ENCODE data around the gene DTX1. TPM values are rescaled to one million over a fixed set of nuclear protein-coding genes. Genes with fewer than 3 reads are reported as not detected.

The DTX1 gene
- total RNA-seq, 1 donor from 2014 or later = 1.1 TPM

DNA sequence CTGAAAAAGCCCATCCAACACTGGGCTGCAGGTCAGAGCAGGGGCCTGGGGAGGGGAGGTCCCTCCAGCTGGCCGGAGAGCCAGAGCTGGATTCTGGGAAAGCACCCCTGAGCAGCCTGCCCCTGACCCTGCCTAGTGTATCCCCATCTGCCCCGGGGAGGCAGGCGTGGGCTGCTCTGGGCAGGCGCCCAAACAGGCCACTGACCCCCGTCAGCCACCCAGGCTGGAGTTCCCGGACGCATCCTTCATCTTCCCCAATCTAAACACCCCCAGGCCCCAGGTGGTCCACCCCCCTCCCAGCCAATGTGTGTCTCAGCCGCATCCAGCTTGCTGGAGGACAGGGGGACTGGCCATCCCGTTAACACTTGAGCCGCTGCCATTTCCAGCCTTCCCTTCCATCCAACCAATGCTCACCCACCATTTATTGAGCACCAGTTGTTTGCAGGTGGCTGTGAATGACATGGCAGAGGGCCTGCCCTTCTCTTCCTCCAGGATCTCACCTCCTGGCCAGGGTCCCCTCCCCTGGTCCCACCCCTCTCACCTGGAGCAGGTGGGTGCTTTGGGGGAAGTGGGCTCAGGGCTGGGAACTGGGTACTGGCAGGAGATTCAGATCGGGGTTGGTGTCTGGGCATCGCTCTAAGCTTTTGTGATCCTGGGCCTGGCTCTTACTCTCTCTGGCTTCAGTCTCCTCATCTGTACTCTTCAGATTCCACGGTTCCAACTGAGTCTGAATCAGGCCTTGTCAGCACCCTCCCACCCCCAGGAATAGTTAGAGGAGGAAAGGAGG is 743 bp upstream of the DTX1 start:
- DNase-seq (ENCODE audit: low spot score) = no peak

DNA sequence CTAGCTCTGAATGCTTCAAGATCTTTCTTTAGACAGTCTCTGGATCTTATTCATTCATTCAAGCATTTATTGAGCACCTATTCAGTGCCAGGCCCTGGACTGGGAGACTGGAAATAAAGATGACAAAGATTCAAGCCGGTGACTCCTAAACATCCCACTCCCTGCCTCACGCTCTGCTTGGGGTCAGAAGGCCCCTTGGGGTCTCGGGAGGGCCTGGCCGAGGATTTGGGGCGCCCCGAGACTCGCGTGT is 224 bp upstream of the DTX1 start:
- no peak for DNase-seq (ENCODE audit: low spot score)

DNA sequence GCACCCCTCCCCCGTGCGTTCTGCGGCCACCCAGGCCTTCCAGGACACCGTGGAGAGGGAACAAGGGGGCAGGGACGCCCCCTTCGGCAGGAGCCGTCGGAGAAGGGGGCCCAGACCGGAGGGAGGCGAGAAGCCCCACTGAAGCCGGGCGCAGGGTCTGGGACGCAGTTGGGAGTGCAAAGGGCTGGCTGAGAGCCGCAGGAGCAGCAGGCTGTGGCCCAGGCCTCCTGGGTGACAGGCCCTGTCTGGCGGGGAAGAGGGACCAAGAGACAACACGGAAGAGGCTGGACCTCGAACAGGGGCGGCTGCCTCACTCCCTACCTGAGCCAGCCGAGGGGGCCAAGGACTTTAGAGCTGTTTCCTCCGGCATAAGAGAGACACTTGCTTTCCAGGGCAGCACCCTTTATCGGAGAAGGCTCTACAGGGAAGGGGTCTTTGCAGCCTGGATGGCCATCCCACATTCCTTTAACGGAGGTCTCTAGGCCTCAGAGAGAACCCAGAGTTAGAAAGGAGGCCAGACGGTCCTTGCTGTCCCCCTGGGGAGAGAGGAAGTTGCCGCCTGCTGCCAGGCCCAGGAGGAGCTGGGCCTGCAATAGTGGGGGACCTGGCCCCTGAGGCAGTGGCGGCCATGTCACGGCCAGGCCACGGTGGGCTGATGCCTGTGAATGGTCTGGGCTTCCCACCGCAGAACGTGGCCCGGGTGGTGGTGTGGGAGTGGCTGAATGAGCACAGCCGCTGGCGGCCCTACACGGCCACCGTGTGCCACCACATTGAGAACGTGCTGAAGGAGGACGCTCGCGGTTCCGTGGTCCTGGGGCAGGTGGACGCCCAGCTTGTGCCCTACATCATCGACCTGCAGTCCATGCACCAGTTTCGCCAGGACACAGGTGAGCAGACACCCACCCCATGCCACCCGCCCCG is 1.3 kb downstream of the DTX1 start:
- DNase-seq (ENCODE audit: low spot score) = no peak

DNA sequence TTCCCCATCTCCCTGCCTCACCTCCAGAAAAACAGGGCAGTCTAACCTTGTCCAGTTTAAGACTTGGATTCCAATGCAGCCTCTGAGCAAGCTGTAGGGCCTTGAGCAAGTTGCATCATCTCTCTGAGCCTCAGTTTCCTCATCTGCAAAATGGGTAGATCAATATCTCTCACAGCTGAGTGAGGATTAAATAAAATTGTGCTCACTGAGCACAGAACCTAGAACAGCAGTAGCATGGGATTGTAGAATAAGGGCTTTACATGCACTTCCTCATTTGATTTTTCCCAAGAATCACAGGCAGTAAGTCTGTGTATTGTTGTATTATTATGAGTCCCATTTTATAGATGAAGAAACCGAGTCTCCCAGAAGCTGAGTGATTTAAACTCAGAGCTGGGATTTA is 2.0 kb downstream of the DTX1 start:
- DNase-seq (ENCODE audit: low spot score) = no peak

DNA sequence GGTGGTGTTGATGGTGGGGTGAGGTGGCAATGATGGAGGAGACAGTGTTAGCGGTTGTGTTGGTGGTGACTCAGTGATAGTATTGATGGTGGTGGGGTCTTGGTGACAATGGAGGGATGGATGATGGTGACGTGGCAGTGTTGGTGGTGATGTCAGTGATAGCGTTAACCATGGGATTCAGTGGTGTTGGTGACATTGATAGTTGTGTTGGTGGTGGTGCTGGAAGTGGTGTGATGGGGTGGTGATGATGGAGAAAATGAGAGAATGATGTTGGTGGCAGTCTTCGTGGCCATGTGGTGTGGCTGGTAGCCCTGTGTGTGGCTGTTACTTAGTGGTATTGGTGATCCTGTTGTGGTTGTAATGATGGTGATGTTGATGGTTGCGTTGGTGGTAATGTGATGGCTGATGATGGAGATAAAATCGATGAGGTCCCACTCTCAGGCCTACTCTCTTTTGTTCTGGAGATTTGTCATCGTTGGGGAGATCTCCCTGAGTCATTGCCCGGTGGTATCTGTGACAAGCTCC is 2.6 kb downstream of the DTX1 start:
- no peak for DNase-seq (ENCODE audit: low spot score)

DNA sequence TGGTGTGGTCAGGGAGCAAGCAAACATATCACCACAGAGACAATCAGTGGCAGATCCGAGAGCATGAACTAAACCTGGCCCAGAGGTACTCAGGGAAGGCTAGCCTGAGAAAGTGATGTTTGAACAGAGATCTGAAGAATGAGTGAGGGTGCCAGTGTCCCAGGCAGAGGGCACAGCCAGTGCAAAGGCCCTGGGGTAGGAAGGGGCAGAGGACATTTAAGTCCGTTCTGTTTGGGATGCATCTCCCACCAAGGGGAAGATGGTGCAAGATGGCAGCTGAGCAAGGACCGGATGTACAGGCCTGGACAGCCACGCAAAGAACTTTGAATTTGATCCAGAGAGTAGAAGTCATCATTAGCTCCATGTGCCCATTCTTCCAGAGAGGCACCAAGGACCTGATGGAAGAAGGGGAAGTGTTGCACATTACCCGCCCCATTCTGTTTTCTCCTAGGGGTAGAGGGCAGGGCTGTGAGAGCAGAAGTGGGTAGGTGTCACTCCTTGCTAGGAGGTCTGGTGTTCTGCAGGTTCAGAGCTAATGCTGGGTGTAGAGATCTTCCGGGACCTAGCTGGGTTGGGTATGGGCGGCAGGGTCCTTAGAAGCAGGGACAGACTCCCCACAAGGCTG is 3.9 kb downstream of the DTX1 start:
- no peak for DNase-seq (ENCODE audit: low spot score)

DNA sequence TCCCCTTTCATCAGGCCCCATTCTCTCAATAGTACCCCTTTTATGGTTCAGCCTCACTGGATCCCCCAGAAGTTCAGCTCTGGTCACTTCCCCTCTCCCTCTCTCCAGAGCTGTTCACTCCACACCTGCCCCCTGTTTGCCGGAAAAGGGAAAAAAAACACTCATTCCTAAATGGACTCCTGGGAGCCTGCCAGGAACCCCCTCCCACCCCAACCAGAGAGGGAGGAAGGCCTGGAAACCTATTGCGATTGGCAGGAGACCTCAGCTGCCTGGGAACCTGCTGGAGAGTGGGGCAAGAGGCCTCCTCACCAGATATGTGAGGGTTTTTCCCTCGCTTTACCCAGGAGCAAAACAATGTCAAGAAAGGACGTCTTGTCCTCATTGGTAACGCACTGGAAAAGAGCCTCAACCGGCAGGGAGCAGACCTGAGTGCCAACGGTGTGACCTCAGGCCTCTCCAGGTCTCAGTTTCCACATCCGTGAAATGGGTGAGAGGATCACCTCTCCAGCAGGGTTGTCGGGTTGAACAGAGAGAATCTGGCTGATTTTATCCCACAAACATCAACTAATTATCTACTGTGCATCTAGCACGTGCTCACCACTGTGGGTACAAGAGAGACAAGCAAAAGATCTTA is 4.6 kb downstream of the DTX1 start:
- no peak for DNase-seq (ENCODE audit: low spot score)

DNA sequence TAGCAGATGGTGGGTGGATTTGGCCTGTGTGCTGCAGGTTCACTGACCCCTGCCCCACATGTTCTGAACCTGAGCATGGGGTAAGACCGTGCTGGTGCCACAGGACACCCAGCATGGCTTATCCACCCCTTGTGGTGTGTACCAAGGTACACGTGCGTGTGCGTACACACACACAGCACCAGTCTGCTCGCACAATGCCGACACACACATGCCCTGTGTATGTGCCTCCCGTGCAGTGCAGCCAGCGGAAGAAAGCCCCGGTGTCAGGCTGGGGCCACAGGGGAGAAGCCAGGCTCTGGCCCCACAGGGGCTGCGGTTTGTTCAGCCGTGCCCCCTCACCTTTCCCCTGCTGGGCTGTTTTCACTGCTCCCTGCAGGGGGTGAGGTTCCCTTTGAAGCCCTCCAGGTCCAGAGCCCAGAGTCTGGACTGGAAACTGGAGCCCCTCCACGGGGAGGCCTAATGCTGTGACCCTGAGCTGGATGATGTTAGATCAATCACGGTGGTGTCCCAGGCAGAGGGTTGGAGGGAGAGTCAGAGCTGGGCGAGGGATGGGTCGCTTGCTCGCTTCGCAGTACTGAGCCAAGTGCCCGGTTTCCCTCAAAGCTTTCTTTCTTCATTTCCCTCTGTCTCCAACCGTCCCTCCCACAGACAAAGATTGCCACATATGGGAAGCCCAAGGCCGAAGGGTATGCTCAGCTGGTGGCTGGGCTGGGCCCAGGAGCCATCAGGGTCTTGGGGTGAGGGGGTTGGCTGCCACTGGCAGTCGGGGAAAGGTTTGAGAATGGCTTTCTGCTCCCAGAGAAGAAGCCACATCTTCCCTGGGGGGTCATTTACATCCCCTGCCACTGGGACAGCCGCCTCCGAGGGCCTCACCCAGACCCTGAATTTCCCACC is 6.2 kb downstream of the DTX1 start:
- no peak for DNase-seq (ENCODE audit: low spot score)

DNA sequence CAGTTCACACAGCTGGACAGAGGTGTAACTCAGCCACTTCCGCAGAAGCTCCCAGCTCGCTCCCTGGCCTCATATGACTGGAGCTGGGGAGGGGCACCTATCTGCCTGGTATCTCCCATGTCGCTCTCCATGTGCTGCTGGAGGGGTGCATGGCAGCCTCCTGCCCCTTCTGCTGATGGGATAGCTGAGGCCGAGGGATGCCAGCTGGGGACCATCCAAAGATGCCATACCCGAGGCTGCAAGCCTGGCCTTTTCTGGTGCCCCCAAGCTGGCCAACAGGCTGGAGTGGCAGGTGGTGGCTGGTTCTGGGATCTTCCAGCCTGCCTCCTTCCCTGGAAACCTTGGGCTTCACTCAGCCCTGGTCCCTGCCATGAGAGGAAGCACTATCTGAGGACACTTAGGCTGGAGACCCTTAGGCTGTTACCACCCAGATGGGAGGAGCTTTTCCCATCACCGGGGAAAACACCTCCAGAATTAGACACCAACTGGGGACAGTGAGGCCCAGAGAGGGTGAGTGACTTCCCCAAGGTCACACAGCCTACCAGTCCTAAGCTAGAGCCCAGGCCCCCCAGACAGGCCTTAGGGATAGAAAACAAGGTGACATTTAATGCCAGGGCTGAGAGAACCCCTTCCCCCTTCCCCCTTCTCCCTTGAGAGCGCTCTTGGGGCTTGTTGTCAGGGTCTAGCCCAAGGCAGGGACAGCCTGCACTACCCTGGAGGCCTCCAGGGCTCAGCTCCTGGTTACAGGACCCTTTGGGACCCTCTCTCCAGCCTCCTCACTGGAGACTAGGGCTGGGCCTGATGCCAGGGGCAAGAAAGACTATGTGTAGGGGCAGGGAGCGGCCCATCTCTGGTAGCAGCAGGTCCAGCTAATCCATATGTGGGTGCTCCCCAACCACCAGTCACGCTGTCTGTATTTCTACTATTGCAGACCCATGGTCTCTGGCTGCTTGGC is 7.1 kb downstream of the DTX1 start:
- no peak for DNase-seq (ENCODE audit: low spot score)

DNA sequence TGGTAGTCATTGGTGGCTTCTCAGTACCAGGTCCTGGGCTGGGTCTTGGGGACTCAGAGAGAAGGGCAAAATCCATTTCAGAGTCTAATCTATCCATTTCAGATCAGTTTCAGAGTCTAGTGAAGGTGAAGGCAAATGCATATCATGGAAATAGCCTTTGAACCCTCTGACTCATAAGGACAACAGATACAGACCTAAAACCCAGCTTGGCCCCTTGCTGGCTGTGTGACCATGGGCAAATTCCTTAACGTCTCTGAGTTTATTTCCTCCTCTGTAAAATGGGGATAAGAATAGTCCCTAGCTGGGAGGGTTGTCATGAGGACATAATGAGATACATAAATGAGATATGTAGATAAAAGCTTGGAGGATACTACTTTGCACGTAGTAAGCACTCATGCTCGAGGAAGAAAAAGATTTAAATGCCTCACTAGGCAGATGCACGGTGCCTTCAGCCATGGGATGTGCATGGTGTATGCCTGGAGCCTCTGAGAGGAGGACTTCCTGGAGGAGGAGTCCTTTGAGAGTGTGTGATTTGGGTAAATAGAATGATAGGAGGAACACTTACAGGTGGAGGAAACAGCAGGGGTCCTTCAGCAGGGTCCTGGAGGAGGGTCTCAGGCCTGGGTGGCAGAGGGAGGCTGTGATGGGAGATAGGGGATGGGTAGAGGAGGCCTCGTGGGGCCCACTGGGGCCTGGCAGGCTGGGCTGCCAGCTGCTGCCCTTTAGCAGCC is 8.0 kb downstream of the DTX1 start:
- DNase-seq (ENCODE audit: low spot score) = no peak

DNA sequence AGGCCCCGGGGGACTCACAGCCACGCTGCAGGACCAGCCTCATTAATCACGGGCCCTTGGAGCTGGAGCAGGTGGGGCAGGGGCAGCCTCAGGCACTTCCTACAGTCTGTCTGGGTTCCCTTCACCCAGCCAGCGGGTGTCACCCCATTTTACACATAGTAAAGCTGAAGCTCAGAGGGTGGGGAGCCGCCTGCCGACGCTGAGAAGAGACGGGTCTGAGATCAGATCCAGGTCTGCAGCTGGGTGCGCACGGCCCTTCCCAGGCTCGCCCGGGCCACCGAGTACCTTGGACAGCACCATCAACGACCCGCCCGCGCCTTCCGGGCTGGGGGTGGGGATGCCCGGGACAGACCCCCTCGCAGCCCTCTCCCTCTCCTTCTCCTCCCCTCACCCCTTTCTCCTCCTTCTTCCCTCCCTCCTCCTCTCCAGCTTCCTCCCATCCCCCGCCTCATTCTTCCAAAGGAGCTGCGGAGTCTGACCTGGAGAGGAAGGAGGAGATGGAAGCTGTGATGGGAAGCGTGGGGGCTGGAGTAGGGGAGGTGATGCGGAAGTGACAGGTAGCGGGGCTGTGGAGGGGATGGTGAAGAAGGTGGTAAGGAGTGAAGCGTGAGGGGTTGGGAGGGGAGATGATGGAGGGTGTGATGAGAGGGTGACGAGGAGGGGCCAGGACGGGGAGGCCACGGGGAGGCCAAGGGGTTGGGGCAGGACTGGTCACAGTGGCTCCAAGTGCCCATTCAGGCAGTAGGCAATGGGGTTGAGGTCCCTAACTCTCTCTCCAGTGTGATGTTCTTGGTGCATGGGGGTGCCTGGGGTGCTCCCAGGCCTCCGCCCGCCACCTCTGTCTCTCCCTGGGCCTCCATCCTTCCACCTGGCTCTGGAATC is 8.8 kb downstream of the DTX1 start:
- DNase-seq (ENCODE audit: low spot score) = no peak

DNA sequence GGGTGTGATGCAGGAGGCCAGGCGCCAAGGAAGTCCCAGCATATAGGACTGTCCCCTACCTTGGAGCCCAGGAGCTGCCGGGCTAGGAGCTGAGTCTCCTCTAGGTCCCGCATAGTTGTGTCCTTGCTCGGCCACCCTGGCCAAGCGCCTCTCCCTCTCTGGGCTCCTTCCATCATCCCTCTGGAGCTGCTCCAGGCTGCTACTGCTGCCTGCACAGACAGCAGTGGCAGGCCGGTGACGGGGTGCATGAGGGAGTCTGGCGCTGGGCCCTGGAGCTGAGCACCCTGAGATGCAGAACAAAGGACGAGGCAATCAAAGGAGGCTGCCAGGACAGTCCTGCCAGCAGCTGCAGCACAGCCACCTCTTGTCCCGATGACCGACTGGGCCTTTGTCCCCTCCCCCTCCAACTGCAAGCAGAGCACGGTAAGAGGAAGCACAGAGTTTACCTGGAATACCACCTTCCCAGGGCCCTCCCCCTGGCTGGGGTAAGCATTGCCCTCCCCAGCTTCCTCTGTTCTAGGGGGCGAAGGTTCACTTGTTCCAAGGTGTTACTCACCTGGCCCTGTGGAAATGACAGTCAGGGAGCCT is 10.4 kb downstream of the DTX1 start:
- DNase-seq (ENCODE audit: low spot score) = no peak

DNA sequence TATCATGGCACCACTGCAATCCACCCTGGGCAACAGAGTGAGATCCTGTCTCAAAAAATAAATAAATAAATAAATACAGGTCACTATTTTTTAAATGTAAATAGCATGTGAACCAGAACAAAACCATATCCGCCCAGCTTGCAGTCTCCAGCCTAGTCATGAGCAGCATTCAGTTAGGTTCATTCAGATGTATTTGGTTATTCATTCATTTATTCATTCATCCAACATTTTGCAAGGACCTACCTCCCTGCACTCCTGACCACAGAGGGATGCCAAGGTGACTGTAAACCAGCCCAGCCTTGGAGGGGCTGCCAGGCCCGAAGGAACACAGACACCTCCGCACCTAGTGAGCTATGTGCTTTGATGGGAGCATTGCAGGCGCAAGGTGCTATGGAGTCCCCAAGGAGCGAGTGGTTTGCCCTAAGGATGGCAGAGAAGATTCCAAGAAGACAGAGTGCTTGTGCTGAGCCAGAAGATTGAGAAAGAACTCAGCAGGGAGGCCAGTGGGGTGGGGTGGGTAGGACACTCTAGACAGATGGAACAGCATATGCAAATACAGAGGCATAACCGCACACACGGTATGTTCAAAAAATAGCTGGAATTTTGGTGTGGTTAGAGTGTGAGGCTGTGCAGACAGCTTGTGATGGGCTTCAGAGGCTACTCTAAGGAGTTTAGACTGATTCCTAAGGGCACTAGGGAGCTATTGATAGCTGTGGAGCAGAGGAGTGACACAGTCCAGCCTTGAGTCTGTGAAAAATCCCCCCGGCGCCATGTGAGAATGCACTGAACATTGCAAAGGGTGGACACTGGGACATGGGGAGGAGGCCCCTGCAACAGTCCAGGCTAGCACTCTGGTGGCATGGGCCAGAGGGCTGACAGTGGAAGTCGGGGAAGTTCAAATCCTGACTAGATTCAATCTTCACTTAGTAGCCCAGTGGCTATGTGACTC is 11.7 kb downstream of the DTX1 start:
- DNase-seq (ENCODE audit: low spot score) = no peak

DNA sequence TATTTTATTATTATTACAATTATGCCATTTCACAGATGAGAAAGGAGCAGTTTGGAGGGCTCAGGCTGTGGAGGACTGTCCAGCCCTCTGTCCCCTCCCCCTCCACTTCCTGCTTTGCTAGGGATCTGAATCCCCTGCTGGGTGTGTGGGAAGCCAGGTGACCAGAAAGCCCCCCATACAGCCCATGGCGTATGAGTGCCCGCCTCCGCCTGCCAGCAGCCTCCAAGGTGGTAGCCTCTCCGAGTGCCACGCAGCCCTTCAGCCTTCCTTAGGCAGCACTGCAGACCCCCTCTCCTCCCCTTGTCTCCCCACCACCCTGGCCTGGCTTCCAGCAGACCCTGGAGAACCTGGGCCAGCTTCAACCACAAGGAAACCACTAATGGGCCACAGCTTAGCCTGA is 12.6 kb downstream of the DTX1 start:
- no peak for DNase-seq (ENCODE audit: low spot score)

DNA sequence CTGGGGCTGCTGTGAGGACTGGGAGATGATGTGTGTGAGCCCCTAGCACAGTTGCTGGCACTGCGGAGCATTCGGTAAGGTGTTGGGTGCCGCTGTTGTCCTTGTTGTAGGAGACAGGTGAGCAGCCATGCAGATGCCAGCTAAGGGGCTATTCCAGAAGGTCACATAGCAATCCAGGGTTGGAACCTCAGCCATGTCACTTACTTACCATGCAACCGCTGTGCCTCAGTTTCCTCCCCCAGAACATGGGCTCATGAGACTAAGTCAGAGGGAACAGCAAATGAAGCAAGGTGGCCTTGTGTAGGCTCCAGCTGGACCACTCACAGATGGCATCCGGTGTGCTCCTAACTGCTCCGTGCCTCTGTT is 13.2 kb downstream of the DTX1 start:
- no peak for DNase-seq (ENCODE audit: low spot score)

DNA sequence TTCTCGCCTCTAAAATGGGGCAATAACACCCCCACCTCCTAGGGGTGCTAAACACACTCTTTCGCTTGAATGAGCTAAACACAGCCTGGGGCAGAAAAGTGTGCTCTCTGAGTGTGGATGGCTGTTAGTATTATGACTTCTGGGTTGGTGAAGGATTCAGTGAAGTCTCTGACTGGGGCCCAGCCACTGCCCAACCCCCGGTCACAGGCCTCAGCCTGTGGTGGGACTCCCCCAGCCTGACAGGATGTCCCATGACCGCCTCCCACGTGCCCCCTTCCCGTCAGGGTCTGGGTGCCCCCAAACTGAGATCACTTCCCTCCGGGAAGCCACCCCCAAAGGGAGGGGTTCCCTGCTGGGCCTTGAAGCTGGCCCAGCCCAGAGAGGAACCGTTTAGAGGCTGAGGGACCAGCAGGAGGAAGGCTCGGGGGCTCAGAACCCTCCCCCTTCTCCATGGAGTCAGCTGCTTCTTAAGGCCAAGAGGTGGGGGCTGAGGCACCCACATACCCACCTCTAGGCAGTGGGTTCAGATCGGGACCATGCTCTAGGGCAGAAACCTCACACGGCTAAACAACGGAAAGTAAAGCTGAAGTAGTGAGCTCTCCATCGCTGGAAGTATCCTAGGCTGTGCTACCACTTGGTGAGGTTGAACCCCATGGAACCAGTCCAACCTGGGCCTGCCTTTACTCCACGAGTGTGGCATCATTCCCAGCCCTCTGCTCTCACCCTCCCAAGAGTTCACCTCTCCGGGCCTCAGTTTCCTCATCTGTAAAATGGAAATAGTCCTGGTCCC is 13.8 kb downstream of the DTX1 start:
- DNase-seq (ENCODE audit: low spot score) = no peak
